Spinal cord (tissue), 10 donors: ENCODE data around the gene ULBP2. TPM values are rescaled to one million over a fixed set of nuclear protein-coding genes. Genes with fewer than 3 reads are reported as not detected.
"Not testable (repeated sequence)": the region's sequence is repeated elsewhere in the genome, so short reads cannot be mapped to it uniquely, and the experiment has no call there.

Experiments used
- DNase-seq, 6 donors: peaks; one replicate each; pipeline versions ENCODE4 v3.0.0 to v3.0.0-alpha.2; 2013 to 2015; ENCODE audit warnings: low spot score in 6 of 6, low read depth in 4 of 6
- H3K27ac ChIP-seq: one replicate; pipeline ENCODE4 v1.5.1; 2013; ENCODE audit warnings: low read depth, low read length, control low read depth
- H3K27me3 ChIP-seq: one replicate; pipeline ENCODE4 v1.6.1; 2013; ENCODE audit warnings: low read length; ENCODE audit not compliant: control insufficient read depth, insufficient read depth
- H3K36me3 ChIP-seq: one replicate; pipeline ENCODE4 v1.6.1; 2013; ENCODE audit warnings: low read length; ENCODE audit not compliant: control insufficient read depth, insufficient read depth
- H3K4me1 ChIP-seq: one replicate; pipeline ENCODE4 v1.6.1; 2013; ENCODE audit warnings: low read length; ENCODE audit not compliant: control insufficient read depth, insufficient read depth
- H3K4me3 ChIP-seq: one replicate; pipeline ENCODE4 v1.5.1; 2013; ENCODE audit warnings: low read depth, low read length, control low read depth
- H3K9me3 ChIP-seq: one replicate; pipeline ENCODE4 v1.6.1; 2013; ENCODE audit warnings: low read length; ENCODE audit not compliant: control insufficient read depth, insufficient read depth
- WGBS: methylation state at CpG from one replicate; pipeline ENCODE4 v1.1.5; 2013; ENCODE audit warnings: missing lambda C conversion rate; ENCODE audit not compliant: insufficient coverage; 5-methylcytosine and 5-hydroxymethylcytosine counted together
- polyA plus RNA-seq, 2 donors: library from polyadenylated mRNA; unstranded; fragments of 120-200 nt; gene quantifications; one replicate each; pipeline ENCODE4 v1.2.1, GENCODE V29; 2013; ENCODE audit not compliant: insufficient read length in 2 of 2
- total RNA-seq, 2 donors: library from RNA; depleted of rRNA in 1 of 2; stranded (reverse); fragments of 120-200 nt in 1 of 2; fragments of >200 nt in 1 of 2; gene quantifications; one replicate each; pipeline versions ENCODE4 v1.2.3 to v1.2.4, GENCODE V29; 2013 to 2014
- donor health status: healthy.

ULBP2 gene
- total and polyA plus RNA-seq, 4 donors, result 0.55 to 1.9 (median 1.3) TPM

DNA sequence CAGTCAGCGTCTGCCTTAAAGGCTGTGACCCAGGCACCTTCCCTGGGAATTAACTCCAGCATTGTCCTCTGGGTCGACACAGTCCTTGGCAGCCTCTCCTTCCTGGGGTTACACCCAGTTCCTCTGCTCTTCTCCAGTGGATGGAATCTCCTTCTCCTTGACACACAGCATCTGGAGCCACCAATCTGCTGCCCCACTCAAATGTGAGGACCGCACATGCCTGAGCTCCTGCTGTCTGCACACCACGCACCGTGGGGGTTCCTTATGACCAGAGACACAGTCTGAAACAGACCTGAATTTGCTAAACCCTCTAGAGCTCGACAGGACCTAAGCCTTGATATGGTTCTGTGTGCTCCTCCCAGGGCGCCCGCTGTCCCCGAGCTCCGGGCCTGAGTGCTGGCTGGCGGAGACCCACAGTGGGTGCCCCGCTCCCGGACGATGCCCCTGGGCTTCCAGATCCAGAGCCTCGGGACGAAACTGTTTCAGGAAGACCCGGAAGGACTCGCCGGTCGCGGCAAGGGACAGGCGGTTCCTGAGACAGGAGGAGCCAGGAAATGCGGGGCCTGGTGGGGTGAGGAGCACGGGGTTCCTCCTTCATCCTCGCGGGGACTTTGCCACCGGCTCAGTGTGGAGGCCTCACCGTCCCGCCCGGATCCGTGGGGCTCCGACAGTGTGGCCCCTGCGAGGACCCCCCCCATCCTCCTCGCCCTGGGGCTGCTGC is 16.4 kb upstream of the ULBP2 start:
- WGBS, result 9% methylated on average over 33 of the region's 34 CpGs
- no peaks in the 10 kb centered on the region for H3K9me3 ChIP-seq
- no peaks in the 10 kb centered on the region for H3K36me3 ChIP-seq
- peaks cover 29% of the 10 kb centered on the region for H3K4me1 ChIP-seq
- peak in 1 of 6 donors; percentile 22 for DNase-seq
- H3K4me3 ChIP-seq, result peak overlapping the region; percentile 42
- no peak overlapping the region for H3K27ac ChIP-seq
- H3K27me3 ChIP-seq, result peaks cover 68% of the 10 kb centered on the region

DNA sequence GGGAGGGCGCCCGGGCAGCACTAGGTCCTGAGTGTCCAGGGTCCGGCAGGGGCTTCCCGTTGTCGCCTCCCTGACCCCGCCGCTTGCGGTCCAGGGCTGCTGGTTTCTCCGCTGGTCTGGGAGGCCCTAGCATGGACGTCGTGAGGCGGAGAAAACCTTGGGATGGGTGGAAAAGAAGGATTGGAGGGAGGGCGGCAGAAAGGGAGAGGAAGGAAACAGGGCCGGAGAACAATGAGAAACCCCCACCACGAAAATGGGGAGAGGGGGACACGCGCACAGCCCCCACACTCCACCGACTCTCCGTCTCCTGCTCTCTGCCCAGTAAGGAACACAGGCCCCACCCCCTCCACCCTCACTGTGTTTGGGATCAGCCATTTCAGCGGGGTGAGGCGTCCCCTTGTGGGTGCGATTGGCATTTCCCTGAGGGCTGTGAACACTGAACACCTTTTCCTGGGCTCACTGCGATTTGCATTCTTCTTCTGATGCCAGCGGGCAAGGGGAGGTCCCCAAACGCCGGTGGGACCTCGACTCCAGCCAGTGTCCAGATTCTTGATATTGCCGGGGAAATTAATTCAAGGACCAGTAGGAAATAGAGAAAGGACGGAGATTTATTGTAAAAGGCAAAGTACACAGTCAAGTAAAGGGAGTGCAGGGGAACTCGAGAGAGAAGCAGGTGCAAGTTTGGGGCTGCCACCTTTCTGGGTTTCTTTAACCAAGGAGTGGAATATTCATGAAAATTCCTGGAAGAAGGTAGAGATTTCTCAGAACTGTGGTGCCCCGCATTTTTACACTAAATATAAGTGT is 15.6 kb upstream of the ULBP2 start:
- 4% methylated on average over 23 of the region's 31 CpGs for WGBS
- DNase-seq, result peak in 3 of 6 donors; percentile 25 to 84 (median 72)
- no peaks in the 10 kb centered on the region for H3K36me3 ChIP-seq
- H3K9me3 ChIP-seq, result no peaks in the 10 kb centered on the region
- H3K4me1 ChIP-seq, result peaks cover 29% of the 10 kb centered on the region
- H3K27me3 ChIP-seq, result peaks cover 74% of the 10 kb centered on the region
- no peak overlapping the region for H3K27ac ChIP-seq
- H3K4me3 ChIP-seq, result peak overlapping the region; percentile 42

DNA sequence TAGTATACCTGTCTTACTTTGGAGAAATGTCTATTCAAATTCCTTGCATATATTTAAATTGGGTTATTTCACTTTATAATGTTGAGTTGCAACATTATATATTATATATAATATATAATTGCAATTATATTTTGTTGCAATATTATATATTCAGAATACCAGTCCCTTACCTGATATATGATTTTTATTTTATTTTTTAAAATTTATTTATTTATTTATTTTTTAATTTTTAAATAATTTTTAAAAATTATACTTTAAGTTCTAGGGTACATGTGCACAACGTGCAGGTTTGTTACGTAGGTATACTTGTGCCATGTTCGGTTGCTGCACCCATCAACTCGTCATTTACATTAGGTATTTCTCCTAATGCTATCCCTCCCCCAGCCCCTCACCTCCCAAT is 14.8 kb upstream of the ULBP2 start:
- H3K9me3 ChIP-seq, H3K36me3 ChIP-seq, H3K4me3 ChIP-seq, H3K27ac ChIP-seq, DNase-seq: not testable (repeated sequence)
- peaks cover 29% of the 10 kb centered on the region for H3K4me1 ChIP-seq
- H3K27me3 ChIP-seq, result peaks cover 74% of the 10 kb centered on the region
- WGBS, result 86% methylated on average over 2 of the region's 4 CpGs

DNA sequence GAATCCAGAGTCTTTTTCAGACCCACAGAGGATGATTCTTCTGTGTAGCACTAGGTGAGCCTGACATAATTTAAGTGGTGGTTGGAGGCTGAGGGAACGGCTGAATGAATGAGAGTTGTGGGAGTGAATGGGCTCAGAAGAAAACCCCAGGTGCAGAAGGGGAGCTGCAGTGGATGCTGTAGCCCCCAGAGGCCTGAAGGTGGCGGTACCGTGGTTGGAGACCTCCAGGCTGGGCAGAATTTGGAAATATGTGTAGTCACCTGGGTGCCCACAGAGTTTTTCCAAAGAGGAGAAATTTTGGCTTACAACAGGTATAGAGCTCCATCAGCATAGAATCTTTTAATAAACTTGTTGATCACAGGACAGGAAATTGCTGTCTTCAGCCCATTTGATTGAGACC is 12.4 kb upstream of the ULBP2 start:
- peaks cover 11% of the 10 kb centered on the region for H3K4me1 ChIP-seq
- peaks cover 63% of the 10 kb centered on the region for H3K27me3 ChIP-seq
- no peak overlapping the region for H3K27ac ChIP-seq
- DNase-seq, result no peak
- no peaks in the 10 kb centered on the region for H3K9me3 ChIP-seq
- 3% methylated on average over 3 of the region's 3 CpGs for WGBS
- no peaks in the 10 kb centered on the region for H3K36me3 ChIP-seq
- no peak overlapping the region for H3K4me3 ChIP-seq

DNA sequence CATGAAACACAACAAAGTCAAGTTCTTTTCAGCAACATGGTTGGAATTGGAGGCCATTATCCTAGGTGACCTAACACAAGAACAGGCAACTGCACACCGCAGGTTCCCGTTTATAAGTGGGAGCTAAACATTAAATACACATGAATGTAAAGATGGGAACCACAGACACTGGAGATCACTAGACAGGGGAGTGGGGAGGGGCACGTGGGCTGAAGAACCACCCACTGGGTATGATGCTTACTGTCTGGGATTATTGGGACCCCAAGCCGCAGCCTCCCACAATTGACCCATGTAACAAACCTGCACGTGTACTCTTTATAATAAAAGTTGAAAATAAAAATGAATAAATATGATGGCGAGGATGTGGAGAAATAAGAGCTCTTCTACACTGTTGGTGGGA is 10.3 kb upstream of the ULBP2 start:
- Histone ChIP-seq H3K9me3 (no peaks in the 10 kb centered on the region), H3K4me3 (no peak overlapping the region), H3K36me3 (no peaks in the 10 kb centered on the region), H3K27ac (no peak overlapping the region), H3K4me1 (no peaks in the 10 kb centered on the region), H3K27me3 (peaks cover 63% of the 10 kb centered on the region)
- no peak for DNase-seq
- 20% methylated on average over 1 of the region's 6 CpGs for WGBS

DNA sequence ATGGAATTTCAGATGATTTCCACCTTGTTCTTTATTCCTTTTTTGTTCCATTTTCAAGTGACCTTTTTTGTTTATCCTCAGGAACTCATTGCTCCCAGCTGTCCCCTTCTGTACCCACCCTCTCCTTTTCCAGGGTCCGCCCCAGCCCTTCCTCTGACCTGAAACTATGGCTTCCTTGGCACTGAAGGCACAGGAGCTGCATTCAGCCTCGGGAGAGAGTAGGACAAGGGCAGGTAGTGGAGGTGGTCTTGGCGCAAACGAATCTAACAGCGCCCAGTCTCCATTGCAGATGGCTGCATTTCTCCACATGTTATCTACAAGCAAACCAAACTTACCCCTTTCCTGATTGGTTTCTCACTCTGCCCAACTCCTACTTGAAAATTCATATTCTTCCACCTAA is 8.8 kb upstream of the ULBP2 start:
- no peaks in the 10 kb centered on the region for H3K36me3 ChIP-seq
- H3K9me3 ChIP-seq, result no peaks in the 10 kb centered on the region
- no peak for DNase-seq
- WGBS, result 75% methylated on average over 2 of the region's 5 CpGs
- H3K4me1 ChIP-seq, result no peaks in the 10 kb centered on the region
- H3K4me3 ChIP-seq, result no peak overlapping the region
- H3K27me3 ChIP-seq, result peaks cover 74% of the 10 kb centered on the region
- no peak overlapping the region for H3K27ac ChIP-seq

DNA sequence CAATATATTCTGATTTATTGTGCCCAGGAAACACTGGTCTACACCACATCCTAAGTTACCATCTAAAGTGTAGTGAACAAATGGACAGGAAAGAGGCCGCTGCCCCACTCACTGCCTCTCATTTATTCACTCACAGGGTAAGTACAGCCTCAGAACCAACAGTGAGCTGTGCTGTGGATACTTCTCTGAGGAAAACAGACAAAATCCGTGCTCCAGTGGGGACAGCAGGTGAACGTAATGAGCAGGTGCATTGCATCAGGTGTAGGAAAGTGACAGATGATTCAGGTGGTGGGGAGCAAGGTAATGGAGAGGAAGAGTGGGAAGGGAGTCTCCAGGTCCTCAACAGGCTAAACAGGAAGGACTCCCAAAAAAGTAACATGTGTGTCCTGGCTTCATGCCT is 8.4 kb upstream of the ULBP2 start:
- WGBS, result 40% methylated on average over 3 of the region's 3 CpGs
- Histone ChIP-seq H3K27me3 (peaks cover 78% of the 10 kb centered on the region), H3K4me1 (peaks cover 4% of the 10 kb centered on the region), H3K27ac (no peak overlapping the region), H3K4me3 (no peak overlapping the region), H3K9me3 (no peaks in the 10 kb centered on the region), H3K36me3 (no peaks in the 10 kb centered on the region)
- no peak for DNase-seq

DNA sequence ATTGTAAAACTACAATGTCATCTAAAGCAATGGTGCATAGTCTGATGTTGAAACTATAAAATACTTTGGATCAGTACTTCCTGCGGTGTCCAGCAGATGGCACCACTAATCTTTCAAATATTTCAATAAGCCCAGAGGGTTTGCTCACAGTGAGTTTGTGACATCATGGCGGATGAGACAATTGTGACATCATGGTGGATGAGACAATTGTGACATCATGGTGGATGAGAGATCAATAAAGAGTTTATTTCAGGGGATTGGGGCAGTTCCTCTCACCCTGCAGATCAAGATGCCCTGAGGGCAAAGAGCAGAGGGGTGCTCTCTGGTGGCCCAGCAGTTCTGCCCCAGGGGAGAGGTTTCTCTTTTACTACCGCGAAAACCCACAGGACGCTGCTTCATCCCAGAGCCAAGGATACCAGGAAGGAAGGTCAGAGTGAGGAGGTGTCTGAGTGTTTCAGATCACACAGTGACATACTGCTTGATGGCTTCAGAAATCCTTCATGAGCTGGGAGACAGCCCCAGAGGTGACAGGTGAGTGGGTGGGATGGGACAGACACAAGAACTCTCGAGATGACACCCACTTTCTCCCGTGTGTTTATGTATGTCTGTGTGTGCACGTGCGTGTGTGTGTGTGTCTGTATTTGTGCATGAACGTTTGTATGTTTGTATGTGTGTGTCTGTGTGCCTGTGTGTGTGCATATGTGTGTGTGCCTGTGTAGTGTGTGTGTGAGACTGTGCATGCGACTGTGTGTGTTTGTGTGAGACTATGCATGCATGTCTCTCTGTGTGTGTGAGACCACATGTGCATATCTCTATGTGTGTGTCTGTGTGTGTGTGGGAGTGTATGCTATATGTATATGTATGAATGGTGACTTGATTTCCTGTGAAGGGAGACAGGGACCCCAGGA is 7.3 kb upstream of the ULBP2 start:
- WGBS, result 57% methylated on average over 8 of the region's 11 CpGs
- Histone ChIP-seq H3K27me3 (peaks cover 82% of the 10 kb centered on the region), H3K36me3 (no peaks in the 10 kb centered on the region), H3K4me1 (peaks cover 11% of the 10 kb centered on the region), H3K4me3 (no peak overlapping the region), H3K9me3 (no peaks in the 10 kb centered on the region), H3K27ac (no peak overlapping the region)
- peak in 4 of 6 donors; percentile 27 to 92 (median 70) for DNase-seq

DNA sequence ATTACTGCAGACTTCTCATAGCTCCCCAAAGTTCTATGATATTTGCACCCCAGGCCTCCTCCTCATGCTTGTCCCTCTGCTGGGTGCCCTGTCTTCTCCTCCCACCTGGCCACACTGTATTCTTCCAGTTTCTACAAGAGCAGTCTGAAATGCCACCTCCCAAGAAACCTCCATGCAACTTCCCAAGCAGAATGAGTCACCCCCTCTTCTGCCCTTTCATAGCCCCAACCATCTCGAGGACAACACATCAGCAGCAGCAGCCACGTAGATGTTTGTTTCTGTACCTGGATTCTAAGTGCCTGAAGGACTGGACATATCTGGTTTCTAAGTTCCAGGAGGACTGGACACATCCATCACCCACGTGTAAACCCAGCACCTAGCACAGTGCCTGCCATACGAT is 6.6 kb upstream of the ULBP2 start:
- peaks cover 83% of the 10 kb centered on the region for H3K27me3 ChIP-seq
- H3K4me1 ChIP-seq, result peaks cover 11% of the 10 kb centered on the region
- 57% methylated on average over 1 of the region's 4 CpGs for WGBS

More for the DNA sequence above, 6.6 kb upstream of the ULBP2 start:
- no peak overlapping the region for H3K4me3 ChIP-seq
- no peaks in the 10 kb centered on the region for H3K9me3 ChIP-seq
- H3K27ac ChIP-seq, result no peak overlapping the region
- H3K36me3 ChIP-seq, result no peaks in the 10 kb centered on the region
- no peak for DNase-seq
